K562 (cell line): ENCODE data around the gene ANXA4. TPM values are rescaled to one million over a fixed set of nuclear protein-coding genes. Genes with fewer than 3 reads are reported as not detected.
A peak's percentile ranks its signal among the peaks of the same experiment; 100 is the strongest.

Experiments used
- BACH1 ChIP-seq: fragments of 200-800 bp; sonication (Bioruptor generic); IDR thresholded peaks from 2 replicates; pipeline ENCODE4 v1.6.1; 2016; ENCODE audit warnings: missing genetic modification characterization, missing compliant biosample characterization
- C11orf30 ChIP-seq: fragments of 450-650 bp; IDR thresholded peaks from 2 replicates; pipeline ENCODE4 v1.6.1; 2016; ENCODE audit warnings: low read depth, mild to moderate bottlenecking
- CBFA2T2 ChIP-seq: fragments of 450-650 bp; conservative IDR thresholded peaks from 2 replicates; pipeline ENCODE4 v1.6.1; 2017; ENCODE audit warnings: mild to moderate bottlenecking
- CBX1 ChIP-seq: sonication (generic); IDR thresholded peaks from 2 replicates; pipeline ENCODE4 v1.6.1; 2016; ENCODE audit warnings: antibody characterized with exemption, low read depth, mild to moderate bottlenecking
- CC2D1A ChIP-seq: fragments of 450-650 bp; IDR thresholded peaks from 2 replicates; pipeline ENCODE4 v1.6.1; 2017; ENCODE audit warnings: mild to moderate bottlenecking
- CEBPB ChIP-seq: fragments of 450-650 bp; IDR thresholded peaks from 2 replicates; pipeline ENCODE4 v1.6.1; 2016; ENCODE audit warnings: missing genetic modification characterization, missing compliant biosample characterization
- DACH1 ChIP-seq: fragments of 450-650 bp; IDR thresholded peaks from 2 replicates; pipeline ENCODE4 v1.6.1; 2018; ENCODE audit not compliant: partially characterized antibody
- DEAF1 ChIP-seq: fragments of 450-650 bp; formaldehyde crosslinking; IDR thresholded peaks from 2 replicates; pipeline ENCODE4 v1.4.0; 2020; ENCODE audit warnings: mild to moderate bottlenecking, moderate library complexity
- E2F5 ChIP-seq: sonication (generic); formaldehyde crosslinking; IDR thresholded peaks from 2 replicates; pipeline ENCODE4 v1.8.0; 2022; ENCODE audit warnings: mild to moderate bottlenecking, missing genetic modification reagents
- EHMT2 ChIP-seq: fragments of 450-650 bp; IDR thresholded peaks from 2 replicates; pipeline ENCODE4 v1.6.1; 2018; ENCODE audit warnings: antibody characterized with exemption
- FOSL1 ChIP-seq: fragments of 200-800 bp; sonication (Bioruptor generic); conservative IDR thresholded peaks from 2 replicates; pipeline ENCODE4 v1.6.1; 2016; ENCODE audit warnings: missing genetic modification characterization, missing compliant biosample characterization
- HINFP ChIP-seq: fragments of 450-650 bp; conservative IDR thresholded peaks from 2 replicates; pipeline ENCODE4 v1.6.1; 2016; ENCODE audit warnings: missing genetic modification characterization, low read depth, mild to moderate bottlenecking, control low read depth, missing compliant biosample characterization
- HOXB6 ChIP-seq: fragments of 250-450 bp; sonication (Bioruptor Pico); IDR thresholded peaks from 2 replicates; pipeline ENCODE4 v1.5.1; 2022; ENCODE audit warnings: mild to moderate bottlenecking, borderline replicate concordance
- JUND ChIP-seq, 2 experiments: IDR thresholded peaks; 2 replicates in 1 of 2; 3 replicates in 1 of 2; pipeline ENCODE4 v1.6.1; 2011; ENCODE audit warnings: borderline replicate concordance in 2 of 2, low read depth in 2 of 2, low read length in 2 of 2, improper control_type of control experiment in 1 of 2, missing biosample characterization in 1 of 2, missing genetic modification characterization in 1 of 2, missing genetic modification reagents in 1 of 2
- PBX2 ChIP-seq, 2 experiments: IDR thresholded peaks in 1 of 2; conservative IDR thresholded peaks in 1 of 2; 2 replicates each; pipeline ENCODE4 v1.6.1; 2016; ENCODE audit warnings: low read depth in 2 of 2, mild to moderate bottlenecking in 1 of 2, missing compliant biosample characterization in 1 of 2, missing genetic modification characterization in 1 of 2, moderate library complexity in 1 of 2
- POLR2AphosphoS2 ChIP-seq: IDR thresholded peaks from 2 replicates; pipeline ENCODE4 v1.6.1; 2012; ENCODE audit warnings: low read length, improper control_type of control experiment
- RFX1 ChIP-seq: fragments of 450-650 bp; IDR thresholded peaks from 2 replicates; pipeline ENCODE4 v1.6.1; 2016; ENCODE audit warnings: mild to moderate bottlenecking, moderate library complexity
- SAFB2 ChIP-seq: fragments of 200-400 bp; formaldehyde crosslinking; IDR thresholded peaks from 2 replicates; pipeline ENCODE4 v1.6.1; 2018; ENCODE audit warnings: borderline replicate concordance, low read length, low read depth, moderate library complexity; ENCODE audit not compliant: severe bottlenecking
- SMARCA4 ChIP-seq: fragments of 450-650 bp; IDR thresholded peaks from 2 replicates; pipeline ENCODE4 v1.6.1; 2016
- ZNF316 ChIP-seq: fragments of 450-650 bp; IDR thresholded peaks from 2 replicates; pipeline ENCODE4 v1.6.1; 2016
- polyA plus RNA-seq, 8 experiments: library from polyadenylated mRNA; depleted of rRNA in 4 of 8; stranded (reverse) in 5 of 8; unstranded in 3 of 8; fragments of >200 nt; fragmentation: Nextera tagmentation in 2 of 8; fragmentation: Illumina TruSeq in 1 of 8; extraction: Ambion mirVana in 2 of 8; extraction: Trizol in 1 of 8; gene quantifications; 2 replicates each; pipeline versions ENCODE4 v1.2.1 to v1.2.3, GENCODE V29; 2011 to 2014; ENCODE audit warnings: inconsistent platforms in 1 of 8, missing spikeins in 1 of 8
- total RNA-seq, 7 experiments: library from RNA; depleted of rRNA in 6 of 7; stranded (reverse); fragments of >200 nt in 6 of 7; fragmentation: Illumina TruSeq in 2 of 7; extraction: Trizol in 2 of 7; gene quantifications; 2 replicates each; pipeline versions ENCODE4 v1.2.1 to v1.2.3, GENCODE V29; 2011 to 2021; ENCODE audit warnings: low replicate concordance in 1 of 7

Gene ANXA4
- total and polyA plus RNA-seq, 9 of the 15 experiments (the other 6 are each of a cell fraction or from before 2014, with no cell fraction given), result 3.4 to 13.6 (median 11.6) TPM

- TF ChIP-seq PBX2 (CRISPR knock-in tag; IDR thresholded peaks at IDR 0.05; ENCODE audit: low read depth), result no peak
- 0 out of 2 replicates have a peak, but pooled peaks have one; percentile 21 for TF ChIP-seq PBX2 (tag; conservative IDR thresholded peaks at IDR 0.05; ENCODE audit: low read depth)
- TF ChIP-seq ZNF316, result peak; percentile 98
- peak; percentile 51 for TF ChIP-seq RFX1
- peak; percentile 81 for TF ChIP-seq CEBPB (tag)
- peak; percentile 72 for TF ChIP-seq DEAF1 (CRISPR knock-in tag)
- TF ChIP-seq HOXB6 (CRISPR knock-in tag), result no peak
- 0 out of 2 replicates have a peak, but pooled peaks have one; percentile 14 for TF ChIP-seq HINFP (tag)
- no peak for TF ChIP-seq EHMT2
- no peak for TF ChIP-seq CBX1
- peak; percentile 96 for TF ChIP-seq C11orf30
- no peak for TF ChIP-seq E2F5
- no peak for TF ChIP-seq SAFB2
- TF ChIP-seq POLR2AphosphoS2, result no peak
- peak; percentile 53; the same call in 1 of the 2 replicates for TF ChIP-seq JUND (IDR thresholded peaks at IDR 0.05; ENCODE audit: borderline replicate concordance, low read depth, low read length)
- TF ChIP-seq JUND (tag; IDR thresholded peaks at IDR 0.05; ENCODE audit: borderline replicate concordance, low read depth, low read length), result peak; percentile 68; the same call in 1 of the 3 replicates
- peak; percentile 38 for TF ChIP-seq DACH1
- peak; percentile 84 for TF ChIP-seq BACH1 (tag)
- peak; percentile 75 for TF ChIP-seq FOSL1 (tag)
- no peak; the same call in 1 of the 2 replicates for TF ChIP-seq CBFA2T2
- TF ChIP-seq SMARCA4, result peak; percentile 51
- TF ChIP-seq CC2D1A, result 0 out of 2 replicates have a peak, but pooled peaks have one; percentile 20
Observed at GRCh38 chr2:69816923-69817542, 75.1 kb downstream of the ANXA4 start (continued).
